ENCODE data around the gene UGT1A9. TPM values are rescaled to one million over a fixed set of nuclear protein-coding genes. Genes with fewer than 3 reads are reported as not detected.
"Not testable (repeated sequence)": the region's sequence is repeated elsewhere in the genome, so short reads cannot be mapped to it uniquely, and the experiment has no call there.

UGT1A9 gene
- total RNA-seq (under 1 TPM in 1 of 7 donors, not detected in 6; 0.36 TPM), polyA plus RNA-seq (not detected)
- long read RNA-seq, donor 1 = 0 reads
- long read RNA-seq, donor 2 = 0 reads
- long read RNA-seq, donor 3 = 0 reads

- no peaks in the 10 kb centered on the region for H3K27me3 ChIP-seq
- TF ChIP-seq POLR2A (IDR thresholded peaks at IDR 0.05) (no peak), CTCF (IDR thresholded peaks at IDR 0.05) (no peak), EP300 (IDR thresholded peaks at IDR 0.05) (no peak)
- H3K4me1 ChIP-seq (ENCODE audit: insufficient read depth) = no peaks in the 10 kb centered on the region
- DNase-seq = no peak
- H3K36me3 ChIP-seq = no peaks in the 10 kb centered on the region
- 78 to 84% (median 78%) methylated on average over 5 of the region's 5 CpGs for WGBS, 3 donors
- intact Hi-C loops (cut with DNase I) = no loop called here
- no peak within 1 kb of the TSS for H3K27ac ChIP-seq
- no peak within 1 kb of the TSS for H3K4me3 ChIP-seq
- H3K9me3 ChIP-seq = no peaks in the 10 kb centered on the region
Observed at GRCh38 chr2:233671290-233672161, at the start of gene UGT1A9. Gene UGT1A9 (plus strand): TSS chr2:233671898. CDS start chr2:233671935, 37 bp downstream.

- intact Hi-C loops (cut with DNase I) = no loop called here
- H3K27ac ChIP-seq = no peak overlapping the region
- H3K27me3 ChIP-seq = no peaks in the 10 kb centered on the region
- no peak for DNase-seq
- no peak overlapping the region for H3K4me3 ChIP-seq
- 51 to 63% (median 61%) methylated on average over 5 of the region's 5 CpGs for WGBS, 3 donors
- no peaks in the 10 kb centered on the region for H3K9me3 ChIP-seq
- no peaks in the 10 kb centered on the region for H3K36me3 ChIP-seq
- TF ChIP-seq EP300 (IDR thresholded peaks at IDR 0.05) (no peak), POLR2A (IDR thresholded peaks at IDR 0.05) (no peak), CTCF (IDR thresholded peaks at IDR 0.05) (no peak)
- H3K4me1 ChIP-seq (ENCODE audit: insufficient read depth) = no peaks in the 10 kb centered on the region
Observed at GRCh38 chr2:233627331-233628025, 44.2 kb upstream of the UGT1A9 start.

- H3K9me3 ChIP-seq; H3K27me3 ChIP-seq; H3K4me1 ChIP-seq (ENCODE audit: insufficient read depth); H3K27ac ChIP-seq; intact Hi-C loops (cut with DNase I); H3K36me3 ChIP-seq; H3K4me3 ChIP-seq; DNase-seq: not testable (repeated sequence)
- 83 to 88% (median 88%) methylated on average over 10 of the region's 10 CpGs for WGBS, 3 donors
Observed at GRCh38 chr2:233636306-233636705, 35.4 kb upstream of the UGT1A9 start, which contains the start of gene UGT1A10. Gene UGT1A10 (plus strand): TSS chr2:233636448. CDS start chr2:233636523, 75 bp downstream.

- Histone ChIP-seq H3K27ac (no peak overlapping the region), H3K4me3 (no peak overlapping the region), H3K36me3 (no peaks in the 10 kb centered on the region), H3K9me3 (no peaks in the 10 kb centered on the region), H3K27me3 (no peaks in the 10 kb centered on the region), H3K4me1 (ENCODE audit: insufficient read depth) (no peaks in the 10 kb centered on the region)
- WGBS, 3 donors = 47 to 57% (median 56%) methylated on average over 5 of the region's 5 CpGs
- TF ChIP-seq POLR2A (IDR thresholded peaks at IDR 0.05) (no peak), EP300 (IDR thresholded peaks at IDR 0.05) (no peak), CTCF (IDR thresholded peaks at IDR 0.05) (no peak)
- intact Hi-C loops (cut with DNase I) = no loop called here
- DNase-seq = no peak
Observed at GRCh38 chr2:233638836-233639235, 32.9 kb upstream of the UGT1A9 start.
